Calu3 (cell line): ENCODE results near the gene CCDC92. TPM values are rescaled to one million over a fixed set of nuclear protein-coding genes. Genes with fewer than 3 reads are reported as not detected.

ENCODE experiments used
- BruUV-seq: library from RNA; stranded (reverse); fragments of 400-500 nt; replicated peaks from 2 replicates; lab custom pipeline; 2021; lab: Mats Ljungman, UMichigan
- CTCF ChIA-PET: fragments of 300-600 bp; sonication (Branson Sonifier 250); formaldehyde crosslinking; loops from one replicate; lab custom pipeline; 2022; ENCODE audit warnings: antibody characterized with exemption; lab: Charles Lee
- DNase-seq: peaks from one replicate; pipeline ENCODE4 v3.0.0; 2022
- H3K27ac Mint-ChIP-seq: one replicate; pipeline ENCODE4 v1.8.0; 2022; ENCODE audit warnings: mixed read lengths; ENCODE audit not compliant: unreplicated experiment
- H3K27me3 Mint-ChIP-seq: one replicate; pipeline ENCODE4 v1.8.0; 2022; ENCODE audit warnings: mixed read lengths; ENCODE audit not compliant: unreplicated experiment
- H3K36me3 Mint-ChIP-seq: one replicate; pipeline ENCODE4 v1.8.0; 2022; ENCODE audit warnings: mild to moderate bottlenecking, moderate library complexity, mixed read lengths; ENCODE audit not compliant: insufficient read depth, unreplicated experiment
- H3K4me1 Mint-ChIP-seq: one replicate; pipeline ENCODE4 v1.8.0; 2022; ENCODE audit warnings: mild to moderate bottlenecking, low read depth, mixed read lengths; ENCODE audit not compliant: unreplicated experiment
- H3K4me3 Mint-ChIP-seq: one replicate; pipeline ENCODE4 v1.8.0; 2022; ENCODE audit warnings: mild to moderate bottlenecking, low read depth, moderate library complexity, mixed read lengths; ENCODE audit not compliant: unreplicated experiment
- H3K9me3 Mint-ChIP-seq: one replicate; pipeline ENCODE4 v1.8.0; 2022; ENCODE audit warnings: low read depth, mixed read lengths; ENCODE audit not compliant: unreplicated experiment
- CTCF ChIP-seq: fragments of 200-600 bp; IDR thresholded peaks from one replicate; pipeline ENCODE4 v1.8.0; 2022; ENCODE audit warnings: antibody characterized with exemption; ENCODE audit not compliant: unreplicated experiment
- intact Hi-C: fragments of 100-400 bp; cut with micrococcal nuclease; formaldehyde crosslinking; loops from one replicate; pipeline ENCODE4 v1.10.0; 2022; ENCODE audit not compliant: unreplicated experiment
- total RNA-seq: library from RNA; stranded (reverse); gene quantifications from 2 replicates; pipeline ENCODE4 v1.2.3, GENCODE V29; 2022

CCDC92 gene
- total RNA-seq, 1 experiment from 2014 or later = 35.0 TPM

DNA sequence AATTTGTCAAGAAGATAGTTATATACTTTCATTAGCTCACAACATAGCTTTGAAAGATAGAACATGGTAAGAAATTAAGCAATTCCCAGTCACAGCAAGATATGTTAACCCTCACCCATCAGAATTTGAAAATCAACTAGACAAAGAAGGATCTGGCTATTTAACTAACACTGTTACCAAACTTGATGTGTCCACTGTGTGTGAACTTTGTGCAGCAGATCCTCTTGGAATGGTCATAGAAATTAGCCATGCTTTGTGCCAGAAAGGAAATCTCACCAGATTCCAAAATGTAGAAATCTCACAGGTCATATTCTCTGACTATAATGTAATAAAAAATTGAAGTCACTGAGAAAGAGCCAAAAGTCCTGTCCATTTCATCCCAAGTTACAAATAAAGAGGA is 46.5 kb upstream of the CCDC92 start:
- Mint-ChIP-seq H3K36me3 (peaks cover 7% of the 10 kb centered on the region), H3K4me1 (no peaks in the 10 kb centered on the region), H3K27ac (no peak overlapping the region), H3K4me3 (no peak overlapping the region), H3K9me3 (no peaks in the 10 kb centered on the region), H3K27me3 (no peaks in the 10 kb centered on the region)
- BruUV-seq = no TSS peak
- intact Hi-C loops = no loop called here
- CTCF ChIA-PET = no interaction called here
- no peak for TF ChIP-seq CTCF
- no peak for DNase-seq

GRCh38 chr12:124018539-124018938 is 45.9 kb upstream of the CCDC92 start:
- Mint-ChIP-seq H3K27ac (no peak overlapping the region), H3K36me3 (peaks cover 9% of the 10 kb centered on the region), H3K27me3 (no peaks in the 10 kb centered on the region), H3K4me3 (no peak overlapping the region), H3K9me3 (no peaks in the 10 kb centered on the region), H3K4me1 (no peaks in the 10 kb centered on the region)
- DNase-seq = no peak
- CTCF ChIA-PET = no interaction called here
- intact Hi-C loops = no loop called here
- BruUV-seq = no TSS peak
- no peak for TF ChIP-seq CTCF

- no peak overlapping the region for H3K27ac Mint-ChIP-seq
- no peaks in the 10 kb centered on the region for H3K9me3 Mint-ChIP-seq
- no TSS peak for BruUV-seq
- intact Hi-C loops = no loop called here
- no peaks in the 10 kb centered on the region for H3K4me1 Mint-ChIP-seq
- no peaks in the 10 kb centered on the region for H3K27me3 Mint-ChIP-seq
- DNase-seq = no peak
- CTCF ChIA-PET = interaction anchor here (0.6 to 1.3 kb wide), 2 partner anchors 9 to 15 kb away, joined by 3 to 4 read pairs; no protein-coding TSS in a partner anchor
- H3K36me3 Mint-ChIP-seq = peaks cover 15% of the 10 kb centered on the region
- H3K4me3 Mint-ChIP-seq = no peak overlapping the region
- TF ChIP-seq CTCF = no peak
Measured at GRCh38 chr12:124017064-124017463, 44.4 kb upstream of the CCDC92 start.

- H3K27me3 Mint-ChIP-seq = no peaks in the 10 kb centered on the region
- no peak for DNase-seq
- BruUV-seq = no TSS peak
- H3K27ac Mint-ChIP-seq = no peak overlapping the region
- H3K9me3 Mint-ChIP-seq = no peaks in the 10 kb centered on the region
- intact Hi-C loops = no loop called here
- H3K36me3 Mint-ChIP-seq = peaks cover 17% of the 10 kb centered on the region
- no peak overlapping the region for H3K4me3 Mint-ChIP-seq
- CTCF ChIA-PET = interaction anchor here (0.6 kb wide), 1 partner anchor 551 kb away, joined by 4 read pairs; no protein-coding TSS in a partner anchor
- no peak for TF ChIP-seq CTCF
- peaks cover 2% of the 10 kb centered on the region for H3K4me1 Mint-ChIP-seq
Measured at GRCh38 chr12:124015494-124016461, 43.1 kb upstream of the CCDC92 start.
